Measurements from ENCODE around the gene CBY2.

The CBY2 gene

DNA sequence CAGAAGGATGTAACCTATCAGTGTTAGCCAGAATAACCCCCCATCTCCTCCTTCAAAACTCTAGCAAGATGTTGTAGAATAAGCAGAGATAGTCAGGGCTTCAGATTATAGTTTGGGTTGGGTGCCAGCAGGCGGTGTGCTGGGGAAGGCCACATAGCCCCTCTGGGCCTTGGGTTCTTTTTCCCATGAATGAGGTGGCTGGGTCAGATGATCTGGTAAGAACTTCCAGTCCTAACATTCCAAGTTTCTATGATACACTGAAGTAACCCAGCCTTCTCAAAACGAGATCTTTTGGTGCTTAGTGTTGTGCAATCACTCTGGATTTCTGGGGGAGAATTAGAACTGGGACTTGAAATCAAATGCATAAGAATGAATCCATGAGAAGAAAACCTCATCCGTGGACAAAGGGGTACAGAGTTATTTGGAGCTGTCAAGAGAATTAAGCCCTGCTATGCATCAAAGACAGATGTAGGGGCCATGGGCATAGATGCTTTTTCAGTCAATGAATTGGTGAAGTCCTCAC lies 810 bp downstream of the CBY2 start:
- no peak for DNase-seq

DNA sequence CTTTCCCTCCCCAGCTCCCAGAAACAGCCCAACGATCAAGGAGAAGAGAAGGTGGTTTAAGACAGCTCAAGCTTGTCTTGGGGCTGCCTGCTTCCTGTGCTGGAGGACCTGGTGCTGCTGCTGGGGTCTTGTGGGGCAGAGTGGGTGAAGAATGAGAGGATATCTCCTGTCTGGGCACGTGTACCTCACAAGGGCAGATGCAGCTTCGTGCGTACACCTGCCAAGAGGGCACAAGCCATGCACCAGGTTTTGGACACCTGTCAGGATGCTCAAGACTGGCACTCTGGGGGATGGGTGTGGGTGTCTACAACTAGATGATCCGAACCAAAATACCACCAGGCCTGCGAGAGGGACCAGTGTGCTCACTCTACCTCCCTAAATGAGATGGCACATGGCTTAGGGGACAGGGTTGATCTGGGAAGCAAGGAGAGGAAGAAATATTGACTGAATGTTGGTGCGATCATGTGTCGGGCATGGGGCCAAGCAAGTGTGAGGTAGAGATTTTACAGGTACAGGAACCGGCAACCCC lies 2.2 kb downstream of the CBY2 start:
- DNase-seq, result no peak

DNA sequence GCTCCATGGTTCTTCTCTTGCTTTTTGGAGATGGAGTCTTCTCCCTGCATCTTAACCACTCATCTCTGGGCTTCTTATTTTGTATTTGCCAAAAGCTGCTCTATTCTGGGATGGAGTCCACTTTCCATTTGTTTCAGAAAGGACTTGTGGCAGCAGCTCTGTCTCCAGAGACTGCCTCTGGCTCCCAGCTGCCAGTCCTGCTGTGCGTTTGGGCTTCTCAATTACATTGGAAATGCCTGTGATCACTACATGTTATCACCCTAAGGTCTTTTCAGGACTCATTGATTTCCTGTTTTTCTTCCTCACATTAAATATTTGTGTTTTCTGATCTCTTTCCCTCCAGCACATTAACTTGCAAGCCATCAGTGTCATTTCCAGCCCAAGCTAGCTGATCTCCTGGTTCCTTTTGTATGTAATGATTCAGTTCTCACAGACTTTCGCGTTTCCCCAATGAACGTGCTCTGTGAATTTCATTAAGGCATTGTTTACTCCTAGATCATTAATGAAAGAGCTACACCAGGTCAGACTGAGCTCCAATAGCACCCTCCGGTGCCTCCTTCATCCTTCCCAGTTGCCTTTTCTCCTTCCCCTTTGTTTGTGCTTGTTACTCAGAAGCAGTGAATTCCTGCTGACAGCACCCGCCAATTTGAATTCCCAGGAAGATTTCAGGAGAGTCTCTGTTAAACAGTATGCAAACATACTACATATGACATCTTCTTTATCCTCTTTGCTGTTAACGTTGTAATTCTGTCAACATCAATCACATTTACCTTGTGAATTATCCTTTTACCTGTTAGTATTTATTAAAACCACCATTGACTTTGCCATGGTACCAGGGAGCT lies 3.0 kb downstream of the CBY2 start:
- no peak for DNase-seq

DNA sequence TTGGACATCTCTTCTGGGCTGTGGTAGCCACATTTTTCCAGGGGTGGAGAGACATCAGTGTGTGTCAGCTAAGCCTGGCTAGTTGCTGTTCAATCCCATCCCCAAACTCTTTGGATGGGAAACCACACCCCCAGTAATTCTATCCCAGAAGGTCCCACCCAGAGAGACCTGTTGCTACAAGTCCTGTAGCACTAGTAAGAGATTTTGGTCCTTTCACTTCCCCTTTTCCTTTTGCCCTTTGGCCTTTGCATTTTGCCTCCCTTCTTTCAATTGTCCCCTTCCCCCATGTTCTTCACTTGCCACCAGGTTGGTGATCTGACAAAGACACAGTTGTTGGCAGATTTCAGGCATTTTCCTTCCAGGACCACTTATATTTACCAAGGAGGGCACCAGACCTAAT lies 3.8 kb downstream of the CBY2 start:
- no peak for DNase-seq

DNA sequence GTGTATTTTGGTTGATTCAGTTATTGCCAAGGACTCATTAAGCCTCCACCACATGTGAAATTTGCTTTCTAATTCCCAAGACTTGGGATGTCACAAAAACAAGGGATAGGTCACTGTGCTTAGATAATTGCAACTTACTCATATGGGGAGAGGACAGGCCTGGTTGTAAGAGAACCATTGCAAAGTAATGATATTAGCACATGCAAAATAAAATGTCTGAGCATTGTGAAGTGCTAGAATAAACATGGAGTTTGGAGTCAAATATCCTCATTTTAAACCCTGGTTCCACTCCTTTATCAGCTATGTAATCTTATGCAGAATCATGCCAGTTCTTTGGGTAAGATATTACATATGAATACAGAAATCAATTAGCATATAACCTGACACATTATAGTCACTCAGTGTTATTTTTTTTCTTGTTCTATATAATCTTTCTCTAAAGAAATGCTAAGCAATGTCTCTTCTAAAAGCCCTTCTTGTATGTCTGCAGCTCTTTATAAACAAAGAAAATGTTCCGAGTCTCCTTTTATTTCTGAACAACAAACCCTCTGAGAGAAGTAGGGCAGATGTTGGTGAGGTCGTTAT lies 5.5 kb downstream of the CBY2 start:
- DNase-seq, result no peak

DNA sequence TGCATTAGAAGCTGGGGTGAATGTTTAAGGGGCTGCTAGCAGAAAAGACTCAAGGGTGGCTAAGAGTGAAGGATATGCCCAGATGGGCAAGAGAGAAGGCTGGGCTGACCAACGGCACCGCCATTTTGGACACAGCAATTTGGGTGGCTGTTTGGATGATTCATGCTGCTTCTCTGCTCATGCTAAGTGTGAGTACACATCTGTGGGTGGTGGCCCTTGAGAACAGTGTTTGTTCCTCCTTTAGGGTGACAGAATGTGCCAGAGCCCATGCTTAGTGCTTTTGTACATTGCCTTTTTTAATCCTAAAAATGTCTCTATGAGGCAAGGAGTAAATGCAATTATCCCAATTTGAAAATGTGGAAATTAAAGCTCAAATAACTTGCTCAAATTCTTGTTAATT lies 9.8 kb downstream of the CBY2 start:
- no peak for DNase-seq

DNA sequence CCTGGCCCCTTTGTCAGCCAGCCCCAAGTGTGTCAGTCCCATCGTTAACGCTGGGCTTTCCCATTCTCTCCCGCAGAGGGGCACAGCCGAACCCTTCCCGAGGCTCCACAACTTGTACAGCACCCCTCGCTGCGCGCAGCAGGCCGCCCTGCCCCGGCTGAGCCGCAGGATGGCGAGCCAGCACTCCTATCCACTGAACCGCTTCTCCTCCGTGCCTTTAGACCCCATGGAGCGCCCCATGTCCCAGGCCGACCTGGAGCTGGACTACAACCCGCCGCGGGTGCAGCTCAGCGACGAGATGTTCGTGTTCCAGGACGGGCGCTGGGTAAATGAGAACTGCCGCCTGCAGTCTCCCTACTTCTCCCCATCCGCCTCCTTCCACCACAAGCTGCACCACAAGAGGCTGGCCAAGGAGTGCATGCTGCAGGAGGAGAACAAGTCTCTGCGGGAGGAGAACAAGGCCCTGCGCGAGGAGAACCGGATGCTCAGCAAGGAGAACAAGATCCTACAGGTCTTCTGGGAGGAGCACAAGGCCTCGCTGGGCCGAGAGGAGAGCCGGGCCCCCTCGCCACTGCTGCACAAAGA lies 11.1 kb downstream of the CBY2 start:
- DNase-seq, result no peak

DNA sequence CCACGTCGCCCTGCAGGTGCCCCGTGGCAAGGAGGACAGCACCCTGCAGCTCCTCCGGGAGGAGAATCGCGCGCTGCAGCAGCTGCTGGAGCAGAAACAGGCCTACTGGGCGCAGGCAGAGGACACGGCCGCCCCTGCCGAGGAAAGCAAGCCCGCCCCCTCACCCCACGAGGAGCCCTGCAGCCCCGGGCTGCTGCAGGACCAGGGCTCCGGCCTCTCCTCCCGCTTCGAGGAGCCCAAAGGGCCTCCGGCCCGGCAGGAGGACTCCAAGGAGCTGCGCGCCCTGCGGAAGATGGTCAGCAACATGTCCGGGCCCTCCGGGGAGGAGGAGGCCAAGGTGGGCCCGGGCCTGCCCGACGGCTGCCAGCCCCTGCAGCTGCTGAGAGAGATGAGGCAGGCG lies 11.6 kb downstream of the CBY2 start:
- DNase-seq, result no peak

DNA sequence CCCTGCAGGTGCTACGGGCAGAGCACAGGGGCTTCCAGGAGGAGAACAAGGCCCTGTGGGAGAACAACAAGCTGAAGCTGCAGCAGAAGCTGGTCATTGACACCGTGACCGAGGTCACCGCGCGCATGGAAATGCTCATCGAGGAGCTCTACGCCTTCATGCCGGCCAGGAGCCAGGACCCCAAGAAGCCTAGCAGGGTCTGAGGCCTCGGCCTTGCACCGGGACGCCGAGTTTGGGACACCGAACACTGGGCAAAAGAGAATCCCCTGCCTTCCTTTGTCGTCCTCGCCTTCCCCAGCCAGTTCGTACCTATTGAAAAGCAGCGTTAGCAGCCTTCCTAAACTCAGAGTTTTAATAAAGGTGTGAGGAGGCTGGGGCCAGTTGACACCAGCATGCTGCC lies 12.1 kb downstream of the CBY2 start:
- no peak for DNase-seq

DNA sequence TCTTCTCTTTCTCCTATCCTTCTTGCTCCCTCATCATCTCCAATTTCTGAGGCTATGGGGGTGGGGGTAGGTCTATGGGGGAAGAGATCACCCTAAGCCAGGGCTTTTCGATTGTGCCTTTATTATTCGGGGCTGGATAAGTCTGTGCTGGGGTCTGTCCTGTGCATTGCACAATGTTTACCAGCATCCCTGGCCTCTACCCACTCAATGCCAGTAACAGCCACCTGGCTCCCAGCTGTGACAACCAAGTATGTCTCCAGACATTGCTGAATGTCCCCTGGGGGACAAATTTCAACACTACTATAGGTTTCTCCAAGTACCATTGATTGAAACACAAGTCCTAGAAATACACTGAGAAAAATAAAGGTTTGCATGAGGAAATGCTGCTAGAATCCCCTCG lies 13.2 kb downstream of the CBY2 start:
- DNase-seq, result no peak

DNA sequence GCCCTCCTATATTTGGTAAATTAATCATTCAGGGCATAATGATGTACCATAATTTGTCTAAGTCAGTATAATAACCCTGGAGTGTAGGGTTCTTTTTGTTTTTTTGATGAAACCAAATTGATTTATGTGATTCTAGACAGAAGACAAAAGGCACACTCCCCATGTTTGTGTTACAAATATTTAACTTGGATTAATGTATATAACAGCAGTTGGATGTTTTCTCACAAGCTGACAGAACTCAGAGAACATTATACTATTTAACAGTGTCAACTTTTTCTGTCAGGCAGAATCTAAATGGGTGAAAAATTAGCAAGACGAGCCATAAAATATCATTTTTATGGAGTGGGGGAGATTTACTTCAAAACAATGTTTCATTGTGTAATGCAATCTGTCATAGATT lies 15.2 kb downstream of the CBY2 start:
- no peak for DNase-seq

DNA sequence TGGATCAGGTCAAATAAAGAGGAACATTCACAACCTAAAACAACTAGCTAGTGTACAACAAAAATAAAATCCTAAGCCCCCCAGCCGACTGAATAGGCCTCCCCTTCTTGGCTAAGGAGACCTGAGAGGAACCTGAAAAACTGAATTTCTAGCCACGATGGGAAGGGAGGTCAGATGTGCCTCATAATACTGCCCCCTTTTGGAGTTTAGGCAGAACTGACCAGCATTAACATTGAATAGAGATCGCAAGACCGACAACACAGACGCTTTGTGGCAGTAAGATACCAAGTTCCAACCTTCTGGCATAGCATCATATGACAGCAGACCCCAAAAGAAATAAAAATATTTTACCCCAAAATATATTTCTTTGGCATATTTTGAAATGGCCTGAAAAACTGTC lies 15.9 kb downstream of the CBY2 start:
- no peak for DNase-seq

DNA sequence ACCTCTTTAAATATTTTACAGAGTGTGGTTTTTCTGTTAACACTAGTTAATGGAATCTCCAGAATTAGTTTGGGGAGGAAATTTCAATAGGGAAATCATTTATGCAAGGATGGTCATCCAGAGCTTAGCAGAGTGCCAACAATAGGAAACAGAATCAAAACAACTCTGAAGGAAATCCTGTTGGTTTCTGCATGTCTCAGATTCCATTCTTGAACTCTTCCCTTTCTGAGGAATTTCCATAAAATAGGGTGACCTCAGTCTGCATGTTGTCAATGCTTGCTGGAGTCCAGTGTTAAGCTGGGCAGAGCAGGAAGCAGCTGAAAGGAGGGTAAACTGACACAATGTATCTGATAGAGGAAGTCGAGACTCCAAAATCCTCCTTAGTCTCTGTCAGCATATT lies 16.9 kb downstream of the CBY2 start:
- no peak for DNase-seq

DNA sequence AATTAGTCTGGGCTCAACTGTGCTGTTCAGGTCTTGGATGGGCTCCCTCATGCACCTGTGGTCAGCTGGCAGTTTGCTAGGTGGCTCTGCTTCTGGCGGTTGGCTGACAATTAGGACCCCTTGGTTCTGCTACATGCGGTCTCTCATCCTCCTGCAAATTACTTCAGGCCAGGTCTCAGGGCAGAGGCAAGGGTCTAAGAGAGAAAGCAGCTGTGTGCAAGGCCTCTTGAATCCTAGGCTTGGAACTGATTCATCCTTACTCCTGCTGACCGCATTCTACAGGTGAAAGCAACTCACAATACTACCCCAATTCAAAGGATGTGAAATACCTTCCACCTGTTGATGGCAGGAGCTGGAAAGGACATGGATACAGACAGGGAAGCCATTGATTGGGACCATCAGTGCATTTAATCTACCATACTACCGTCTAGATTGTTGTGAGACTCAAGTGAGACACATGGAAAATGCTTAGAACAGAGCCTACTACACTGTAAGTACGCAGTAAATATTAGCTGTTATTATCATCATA lies 19.1 kb downstream of the CBY2 start:
- DNase-seq, result no peak

DNA sequence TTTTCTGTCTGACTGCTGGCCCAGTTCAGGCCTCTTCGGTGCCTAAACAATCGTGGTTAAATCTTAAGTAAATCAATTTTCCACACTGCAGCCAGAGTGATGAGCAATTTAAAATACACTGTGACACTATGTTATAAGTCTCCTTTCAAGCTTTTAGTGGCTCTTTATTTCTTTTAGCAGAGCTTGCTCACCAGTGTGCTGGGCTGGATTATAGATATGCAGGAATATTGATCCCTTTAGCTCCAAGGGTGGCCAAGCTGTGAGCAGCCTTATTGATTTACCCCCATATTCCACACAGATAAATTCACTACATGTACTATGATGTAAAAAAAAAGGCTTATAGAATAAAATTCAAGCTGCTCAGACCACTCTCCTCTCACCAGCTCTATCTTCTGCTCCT lies 21.7 kb downstream of the CBY2 start:
- no peak for DNase-seq

DNA sequence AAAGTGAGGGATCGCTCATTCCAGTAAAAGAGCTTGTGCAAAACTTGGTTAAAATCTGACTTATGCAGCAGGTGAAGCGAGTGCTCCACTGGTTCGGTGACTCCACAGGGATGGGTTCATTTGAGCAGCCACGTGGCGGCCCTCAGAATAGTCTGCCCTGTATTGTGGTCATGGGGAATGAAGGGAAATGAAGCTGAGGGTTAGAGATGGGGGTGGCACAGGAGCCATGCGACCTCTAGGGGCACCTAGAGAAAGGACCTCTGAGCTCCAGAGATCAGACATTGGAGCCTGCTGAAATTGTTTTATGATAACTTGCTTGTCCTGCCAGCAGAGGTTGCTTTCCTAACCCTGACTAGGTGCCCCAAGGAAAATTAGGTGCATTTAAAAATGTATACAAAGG lies 26.6 kb downstream of the CBY2 start:
- DNase-seq, result no peak

DNA sequence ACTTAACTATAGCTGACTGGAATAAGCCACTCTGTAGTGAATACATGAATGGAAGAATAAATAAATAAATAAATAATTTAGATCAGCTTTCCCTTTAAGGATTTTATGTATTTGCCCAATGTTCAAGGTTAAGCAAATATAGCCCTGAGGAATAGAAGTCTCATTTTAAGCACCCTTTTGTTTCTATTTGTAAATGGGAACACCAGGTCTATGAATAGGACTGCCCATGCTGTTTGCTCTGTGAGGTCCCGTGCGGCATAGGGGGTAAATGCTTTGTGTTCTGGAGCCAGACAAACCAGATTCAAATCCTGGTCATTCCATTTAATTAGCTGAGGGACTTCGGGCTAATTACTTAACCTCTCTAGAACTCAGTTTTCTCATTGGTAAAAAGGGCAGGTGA lies 29.3 kb downstream of the CBY2 start:
- no peak for DNase-seq

DNA sequence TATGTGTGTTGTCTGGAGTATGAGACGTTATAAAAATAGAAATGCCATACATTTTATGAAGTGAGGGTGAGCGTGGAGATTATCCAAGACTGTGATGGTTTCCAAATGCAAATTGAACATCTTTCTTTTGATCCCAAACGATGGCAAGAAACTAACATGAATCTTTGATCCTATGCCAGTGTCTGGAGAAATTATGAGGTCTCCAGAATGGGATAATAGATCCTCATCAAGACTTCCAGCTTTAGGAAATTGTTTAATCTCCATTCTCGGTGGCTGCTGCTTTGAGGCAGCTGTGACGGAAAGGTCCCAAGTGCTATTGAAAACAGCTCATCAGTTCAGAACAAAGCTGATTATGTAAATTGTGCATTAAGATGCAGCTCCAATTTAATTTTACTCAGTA lies 30.8 kb downstream of the CBY2 start:
- no peak for DNase-seq

DNA sequence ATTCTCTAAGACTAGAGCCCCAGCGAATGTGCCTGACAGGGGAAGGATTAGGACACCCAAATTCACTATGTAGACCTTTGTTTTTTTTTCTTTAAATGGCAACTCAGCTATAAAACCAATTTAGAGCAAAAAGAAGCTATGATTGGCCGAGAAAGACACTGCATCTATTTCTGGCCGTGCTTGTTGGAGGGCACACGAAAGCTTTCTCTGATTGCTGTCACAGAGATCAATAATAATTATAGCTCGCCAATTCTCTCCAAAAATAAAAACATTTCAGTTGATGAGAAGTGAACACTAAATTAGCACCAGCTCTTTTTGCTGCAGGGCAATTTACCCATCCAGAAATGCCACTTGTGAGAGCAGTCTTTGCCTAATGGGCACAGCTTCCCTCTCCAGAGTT lies 31.2 kb downstream of the CBY2 start:
- DNase-seq, result no peak

DNA sequence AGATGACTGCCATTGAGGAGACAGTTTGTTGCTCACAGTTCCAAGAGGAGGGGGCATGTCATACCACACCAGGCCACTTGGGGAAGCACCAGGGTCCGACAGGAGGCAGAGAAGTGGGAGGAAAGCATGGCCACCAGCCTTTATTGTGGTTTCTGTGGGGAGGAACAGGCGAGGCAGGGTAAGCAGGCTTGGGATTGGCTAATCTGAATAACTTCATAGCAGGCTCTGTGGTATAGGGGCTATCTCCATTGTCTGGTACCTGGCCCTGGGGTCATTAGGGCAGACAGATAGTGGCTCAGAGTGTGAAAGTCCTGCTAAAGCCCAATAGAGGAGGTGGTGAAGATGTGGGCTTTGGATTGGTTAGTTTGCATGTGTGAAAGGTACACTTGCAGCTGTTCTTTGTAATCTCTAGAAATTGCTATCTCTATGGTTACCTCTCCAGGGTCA lies 35.5 kb downstream of the CBY2 start:
- no peak for DNase-seq

DNA sequence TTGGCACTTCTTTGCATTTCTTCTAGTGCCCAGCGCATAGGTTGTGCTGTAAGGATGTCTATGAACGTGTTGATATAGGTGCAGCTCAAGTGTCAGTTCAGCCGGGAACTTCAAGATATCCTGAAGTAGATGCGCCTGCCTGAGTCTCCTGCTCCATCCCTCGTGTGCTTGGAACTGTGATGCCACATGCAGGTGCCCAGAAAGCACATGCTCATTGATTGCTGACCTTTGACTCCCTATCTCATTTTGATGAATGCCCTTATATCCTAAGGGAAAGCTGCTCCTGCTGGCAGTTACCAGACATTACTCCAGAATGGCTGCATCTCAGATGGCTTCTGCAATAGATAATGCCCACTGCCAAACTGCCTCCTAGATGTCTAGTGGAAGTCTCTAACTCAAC lies 40.9 kb downstream of the CBY2 start:
- DNase-seq, result no peak

DNA sequence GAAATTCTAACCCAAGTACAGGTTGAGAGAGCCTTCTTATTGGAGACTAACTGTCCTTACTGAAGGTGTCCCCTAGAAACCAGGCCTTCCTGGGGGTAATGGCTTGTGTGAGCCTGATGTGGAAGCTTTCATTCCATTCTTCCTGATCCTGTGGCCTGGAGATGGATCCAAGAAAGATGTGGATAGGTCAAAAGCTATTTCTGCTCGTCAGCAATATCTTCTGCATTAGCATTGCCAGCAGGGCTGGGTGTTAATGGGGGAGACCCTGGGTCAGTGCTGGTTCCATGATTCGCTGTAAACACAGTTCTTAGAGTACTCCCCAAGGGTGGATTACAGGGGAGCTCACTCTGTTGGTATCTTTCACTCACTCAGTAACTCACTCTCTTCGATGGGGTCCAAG lies 42.9 kb downstream of the CBY2 start:
- DNase-seq, result no peak

DNA sequence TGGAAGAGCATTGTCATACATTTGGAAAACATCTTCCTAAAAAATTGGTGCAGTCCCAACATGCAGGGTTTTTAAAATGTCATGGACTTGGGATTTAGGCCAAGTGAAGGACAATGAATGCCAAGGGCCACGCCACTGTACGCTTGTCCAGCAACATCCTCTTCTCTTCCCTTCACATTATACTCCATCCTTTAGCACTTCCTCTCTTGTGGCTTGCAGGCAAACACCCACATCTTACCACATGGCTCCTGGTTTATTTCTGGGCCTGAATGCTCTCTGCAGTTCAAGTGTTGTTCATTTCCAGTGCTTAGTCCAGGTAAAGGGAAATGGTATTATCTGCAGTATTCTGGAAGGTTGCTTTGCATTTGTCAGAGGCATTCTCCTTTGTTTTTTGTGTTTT lies 45.0 kb downstream of the CBY2 start:
- DNase-seq, result no peak

Measured in activated naive CD4-positive, alpha-beta T cell treated with anti-CD3 and anti-CD28 coated beads, Interleukin-2, amount 50 U/mL, for 16 hours (primary cell).